GM12892 (cell line): ENCODE results near the gene INTS6.

Experiments used
- POLR2A ChIP-seq: IDR thresholded peaks from 2 replicates; pipeline ENCODE4 v1.6.1; 2011; ENCODE audit warnings: low read depth, low read length, control low read depth
- POLR2AphosphoS5 ChIP-seq: IDR thresholded peaks from 2 replicates; pipeline ENCODE4 v1.6.1; 2011; ENCODE audit warnings: low read depth, low read length, control low read depth

- TF ChIP-seq POLR2AphosphoS5 (no peak), POLR2A (no peak)
Measured at GRCh38 chr13:51360489-51360888, 92.3 kb downstream of the INTS6 start.
